IPS-15b (cell line): ENCODE results near the gene HSD17B8.

Experiments
- H3K27me3 ChIP-seq: one replicate; pipeline ENCODE4 v1.6.1; 2013; ENCODE audit warnings: low read length; ENCODE audit not compliant: control insufficient read depth, insufficient read depth
- H3K36me3 ChIP-seq: one replicate; pipeline ENCODE4 v1.6.1; 2013; ENCODE audit warnings: low read length; ENCODE audit not compliant: control insufficient read depth, insufficient read depth
- H3K4me1 ChIP-seq: one replicate; pipeline ENCODE4 v1.6.1; 2013; ENCODE audit warnings: mild to moderate bottlenecking, low read length; ENCODE audit not compliant: control insufficient read depth, insufficient read depth
- H3K4me3 ChIP-seq: one replicate; pipeline ENCODE4 v1.5.1; 2013; ENCODE audit warnings: low read depth, low read length
- H3K9ac ChIP-seq: one replicate; pipeline ENCODE4 v1.6.1; 2013; ENCODE audit warnings: low read depth, mild to moderate bottlenecking, low read length
- H3K9me3 ChIP-seq: one replicate; pipeline ENCODE4 v1.6.1; 2013; ENCODE audit warnings: mild to moderate bottlenecking, low read length; ENCODE audit not compliant: control insufficient read depth, insufficient read depth

The HSD17B8 gene

GRCh38 chr6:33173535-33174180 lies 30.8 kb upstream of the HSD17B8 start:
- Histone ChIP-seq H3K27me3 (no peaks in the 10 kb centered on the region), H3K9me3 (no peaks in the 10 kb centered on the region), H3K4me3 (no peak overlapping the region), H3K4me1 (no peaks in the 10 kb centered on the region), H3K9ac (no peak overlapping the region), H3K36me3 (no peaks in the 10 kb centered on the region)

DNA sequence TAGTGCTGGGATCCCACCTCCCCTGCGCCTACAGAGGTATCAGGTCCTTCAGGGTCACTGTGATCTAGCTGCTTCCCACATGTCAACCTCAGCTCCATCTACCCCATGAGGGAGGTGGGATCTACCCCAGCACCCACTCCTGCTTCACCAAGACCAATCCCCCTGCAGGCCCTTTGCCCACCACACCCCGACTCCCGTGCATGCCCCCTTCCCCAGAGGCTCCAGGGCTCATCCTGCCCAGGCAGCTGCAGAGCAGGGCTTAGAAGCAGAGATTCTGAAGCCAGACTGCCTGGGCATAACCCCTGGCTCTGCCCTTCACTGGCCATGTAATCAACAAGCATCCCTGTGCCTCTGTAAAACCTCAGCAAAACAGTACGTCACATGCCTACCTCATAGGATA lies 29.7 kb upstream of the HSD17B8 start:
- no peak overlapping the region for H3K4me3 ChIP-seq
- no peaks in the 10 kb centered on the region for H3K36me3 ChIP-seq
- no peaks in the 10 kb centered on the region for H3K9me3 ChIP-seq
- no peaks in the 10 kb centered on the region for H3K4me1 ChIP-seq
- no peak overlapping the region for H3K9ac ChIP-seq
- no peaks in the 10 kb centered on the region for H3K27me3 ChIP-seq

- Histone ChIP-seq H3K9me3 (no peaks in the 10 kb centered on the region), H3K4me3 (no peak overlapping the region), H3K27me3 (no peaks in the 10 kb centered on the region), H3K36me3 (no peaks in the 10 kb centered on the region), H3K4me1 (no peaks in the 10 kb centered on the region), H3K9ac (no peak overlapping the region)
Observed at GRCh38 chr6:33175436-33176069, 28.9 kb upstream of the HSD17B8 start.

DNA sequence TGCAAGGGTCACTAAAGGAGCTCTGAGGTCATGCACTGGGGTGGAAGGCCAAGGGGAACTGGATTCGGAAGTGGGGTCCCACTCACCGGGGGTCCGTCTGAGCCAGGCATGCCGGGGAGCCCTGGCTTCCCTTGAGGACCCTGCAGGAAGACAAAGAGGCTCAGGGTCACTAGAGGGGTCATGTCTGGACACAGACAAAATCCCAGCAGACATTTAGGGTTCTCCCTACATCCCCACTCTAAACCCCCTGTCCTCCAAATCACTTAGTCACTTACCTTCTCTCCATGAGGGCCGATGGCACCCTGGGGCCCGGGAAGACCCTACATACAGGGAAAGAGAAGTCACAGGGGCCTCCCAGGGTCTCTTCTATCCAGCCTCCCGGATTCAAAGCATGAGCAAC lies 27.5 kb upstream of the HSD17B8 start:
- H3K9ac ChIP-seq = no peak overlapping the region
- no peaks in the 10 kb centered on the region for H3K36me3 ChIP-seq
- H3K4me3 ChIP-seq = no peak overlapping the region
- no peaks in the 10 kb centered on the region for H3K4me1 ChIP-seq
- H3K27me3 ChIP-seq = no peaks in the 10 kb centered on the region
- no peaks in the 10 kb centered on the region for H3K9me3 ChIP-seq

DNA sequence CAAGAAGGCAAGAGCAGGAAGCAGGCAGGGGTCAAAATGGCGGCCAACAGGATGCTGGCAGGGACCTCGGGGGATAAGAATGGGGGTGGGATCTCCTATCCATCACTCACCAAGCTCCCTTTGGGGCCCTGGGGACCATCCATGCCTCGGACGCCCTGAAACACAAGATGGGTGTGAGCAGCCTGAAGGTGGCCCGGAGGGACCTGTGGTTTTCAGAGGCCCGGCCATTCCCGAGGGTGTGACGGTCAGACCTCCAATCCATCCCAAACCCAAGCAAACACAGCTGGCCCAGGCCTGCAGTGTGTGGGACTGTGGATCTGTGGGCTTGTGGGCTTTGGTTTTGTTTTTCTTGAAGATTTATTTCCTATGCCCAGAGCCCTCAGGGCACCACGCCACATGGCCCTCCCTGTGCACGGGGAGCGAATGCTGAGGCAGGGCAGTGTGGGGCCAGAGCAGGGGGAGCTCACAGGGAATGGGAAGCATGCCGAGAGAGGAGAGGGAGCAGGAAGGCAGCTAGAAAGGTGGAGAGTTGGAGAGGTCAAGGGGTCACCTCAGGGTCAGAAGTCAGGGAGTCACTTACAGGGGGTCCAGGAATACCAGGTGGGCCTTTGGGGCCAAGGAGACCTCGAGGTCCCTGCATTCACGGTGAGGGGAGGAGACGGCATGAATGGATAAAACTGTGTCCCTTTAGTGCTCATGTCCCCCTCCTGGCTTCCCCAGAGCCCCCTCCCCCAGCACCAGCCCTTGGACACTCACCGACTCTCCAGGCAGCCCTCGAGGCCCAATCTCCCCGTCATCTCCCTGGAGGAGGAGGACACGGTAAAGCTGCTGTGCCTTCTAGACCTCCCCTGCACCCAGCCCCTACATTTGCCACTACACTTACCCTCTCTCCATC lies 26.7 kb upstream of the HSD17B8 start:
- no peaks in the 10 kb centered on the region for H3K9me3 ChIP-seq
- no peaks in the 10 kb centered on the region for H3K36me3 ChIP-seq
- no peaks in the 10 kb centered on the region for H3K4me1 ChIP-seq
- no peaks in the 10 kb centered on the region for H3K27me3 ChIP-seq
- no peak overlapping the region for H3K9ac ChIP-seq
- H3K4me3 ChIP-seq = no peak overlapping the region

DNA sequence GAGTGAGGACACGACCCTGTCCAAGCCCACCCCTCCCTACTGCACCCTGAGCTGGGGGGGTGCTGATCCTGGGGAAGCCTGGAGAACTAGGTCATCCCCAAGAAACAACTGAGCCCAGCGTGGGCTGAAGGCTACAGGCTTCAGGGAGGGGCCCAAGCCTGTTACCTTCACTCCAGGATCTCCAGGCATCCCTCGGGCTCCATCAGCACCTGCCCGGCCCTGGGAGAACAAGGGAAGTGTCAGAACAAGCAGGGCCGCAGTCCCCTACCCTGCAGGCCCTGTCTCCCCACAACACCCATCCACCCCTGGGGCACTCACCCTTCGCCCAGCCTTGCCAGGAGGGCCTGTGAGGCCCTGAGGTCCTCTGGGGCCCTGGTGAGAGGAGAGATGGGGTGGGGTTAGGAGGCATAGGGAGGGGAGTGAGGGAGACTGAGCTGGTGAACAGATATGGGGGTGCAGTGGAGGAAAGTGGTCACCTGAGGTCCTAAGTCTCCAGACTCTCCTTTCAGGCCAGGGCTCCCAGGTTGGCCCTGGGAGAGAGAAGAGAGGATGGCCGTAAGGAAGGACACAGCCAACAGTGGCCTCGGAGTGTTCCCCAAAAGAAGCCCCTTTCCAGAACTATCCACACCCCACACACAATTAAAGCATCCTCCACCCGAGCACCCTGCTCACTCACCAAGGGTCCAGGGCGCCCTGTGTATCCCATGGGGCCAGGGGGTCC lies 25.5 kb upstream of the HSD17B8 start:
- no peaks in the 10 kb centered on the region for H3K36me3 ChIP-seq
- no peak overlapping the region for H3K4me3 ChIP-seq
- no peaks in the 10 kb centered on the region for H3K4me1 ChIP-seq
- no peaks in the 10 kb centered on the region for H3K9me3 ChIP-seq
- H3K27me3 ChIP-seq = no peaks in the 10 kb centered on the region
- no peak overlapping the region for H3K9ac ChIP-seq

DNA sequence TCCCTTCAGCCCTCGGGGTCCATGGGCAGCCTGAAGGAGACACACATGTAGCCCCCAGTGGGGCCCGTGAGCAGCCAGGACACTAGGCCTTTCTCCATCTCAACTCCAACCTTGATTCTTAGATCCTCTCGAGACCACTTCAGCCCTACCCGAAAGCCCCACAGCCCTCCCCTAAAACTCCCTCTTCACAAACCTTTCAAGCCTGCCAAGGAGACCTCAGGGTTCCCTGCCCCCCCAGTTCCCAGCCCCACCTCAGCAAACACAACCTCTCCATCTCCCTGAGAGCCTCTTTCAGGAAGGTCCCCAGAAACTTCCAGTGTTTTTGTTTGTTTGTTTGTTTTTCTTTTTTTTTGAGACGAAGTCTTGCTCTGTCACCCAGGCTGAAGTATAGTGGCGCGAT lies 23.3 kb upstream of the HSD17B8 start:
- H3K4me3 ChIP-seq = no peak overlapping the region
- H3K9me3 ChIP-seq = no peaks in the 10 kb centered on the region
- no peaks in the 10 kb centered on the region for H3K27me3 ChIP-seq
- peaks cover 2% of the 10 kb centered on the region for H3K4me1 ChIP-seq
- no peak overlapping the region for H3K9ac ChIP-seq
- no peaks in the 10 kb centered on the region for H3K36me3 ChIP-seq

DNA sequence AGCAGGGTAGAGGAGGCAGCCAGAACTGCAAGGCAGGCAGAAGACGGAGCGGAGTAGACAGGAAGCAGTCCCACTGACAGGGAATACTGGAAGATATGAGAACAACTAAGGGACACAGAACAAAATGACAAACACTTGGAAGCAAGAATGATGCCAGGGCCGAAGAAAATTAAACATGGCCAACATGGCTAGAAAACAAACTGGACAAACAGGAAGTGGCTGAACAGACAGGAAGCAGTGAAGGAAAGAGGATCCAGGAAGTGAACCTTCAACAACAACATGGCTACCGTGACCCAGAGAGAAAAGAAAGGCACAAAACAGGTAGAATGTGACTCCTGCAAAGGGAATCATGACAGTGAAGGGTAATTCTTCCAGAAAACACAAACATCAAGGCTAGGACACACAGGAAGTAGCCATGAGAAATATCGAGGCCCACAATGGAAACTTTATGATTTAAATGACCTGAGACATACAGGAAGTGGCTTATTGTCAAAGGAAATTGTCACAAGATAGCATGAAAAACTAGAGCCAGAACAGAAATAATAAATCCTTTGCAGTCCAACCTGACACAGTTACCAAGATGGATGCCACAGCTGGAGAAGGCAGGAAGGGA lies 21.3 kb upstream of the HSD17B8 start:
- no peak overlapping the region for H3K4me3 ChIP-seq
- no peaks in the 10 kb centered on the region for H3K9me3 ChIP-seq
- H3K4me1 ChIP-seq = peaks cover 2% of the 10 kb centered on the region
- no peaks in the 10 kb centered on the region for H3K27me3 ChIP-seq
- no peaks in the 10 kb centered on the region for H3K36me3 ChIP-seq
- no peak overlapping the region for H3K9ac ChIP-seq

- Histone ChIP-seq H3K27me3 (peaks cover 6% of the 10 kb centered on the region), H3K36me3 (no peaks in the 10 kb centered on the region), H3K4me1 (peaks cover 2% of the 10 kb centered on the region), H3K4me3 (no peak overlapping the region), H3K9ac (no peak overlapping the region), H3K9me3 (no peaks in the 10 kb centered on the region)
Observed at GRCh38 chr6:33185190-33185589, 19.3 kb upstream of the HSD17B8 start.

GRCh38 chr6:33185654-33186187 lies 18.7 kb upstream of the HSD17B8 start:
- Histone ChIP-seq H3K27me3 (peaks cover 7% of the 10 kb centered on the region), H3K9ac (no peak overlapping the region), H3K4me3 (no peak overlapping the region), H3K36me3 (no peaks in the 10 kb centered on the region), H3K9me3 (no peaks in the 10 kb centered on the region), H3K4me1 (peaks cover 2% of the 10 kb centered on the region)

- Histone ChIP-seq H3K9me3 (no peaks in the 10 kb centered on the region), H3K27me3 (peaks cover 22% of the 10 kb centered on the region), H3K36me3 (no peaks in the 10 kb centered on the region), H3K9ac (no peak overlapping the region), H3K4me3 (no peak overlapping the region), H3K4me1 (peaks cover 4% of the 10 kb centered on the region)
Observed at GRCh38 chr6:33187809-33188208, 16.6 kb upstream of the HSD17B8 start.
